NCI-H2171 treated with DMSO at 0.1 percent for 48 hours (cell line): ENCODE measurements around the gene MTMR6.
A peak's percentile ranks its signal among the peaks of the same experiment; 100 is the strongest.

Experiments used
- DNase-seq: peaks from one replicate; lab custom pipeline; 2025; lab: John Stamatoyannopoulos, UW

The MTMR6 gene

DNA sequence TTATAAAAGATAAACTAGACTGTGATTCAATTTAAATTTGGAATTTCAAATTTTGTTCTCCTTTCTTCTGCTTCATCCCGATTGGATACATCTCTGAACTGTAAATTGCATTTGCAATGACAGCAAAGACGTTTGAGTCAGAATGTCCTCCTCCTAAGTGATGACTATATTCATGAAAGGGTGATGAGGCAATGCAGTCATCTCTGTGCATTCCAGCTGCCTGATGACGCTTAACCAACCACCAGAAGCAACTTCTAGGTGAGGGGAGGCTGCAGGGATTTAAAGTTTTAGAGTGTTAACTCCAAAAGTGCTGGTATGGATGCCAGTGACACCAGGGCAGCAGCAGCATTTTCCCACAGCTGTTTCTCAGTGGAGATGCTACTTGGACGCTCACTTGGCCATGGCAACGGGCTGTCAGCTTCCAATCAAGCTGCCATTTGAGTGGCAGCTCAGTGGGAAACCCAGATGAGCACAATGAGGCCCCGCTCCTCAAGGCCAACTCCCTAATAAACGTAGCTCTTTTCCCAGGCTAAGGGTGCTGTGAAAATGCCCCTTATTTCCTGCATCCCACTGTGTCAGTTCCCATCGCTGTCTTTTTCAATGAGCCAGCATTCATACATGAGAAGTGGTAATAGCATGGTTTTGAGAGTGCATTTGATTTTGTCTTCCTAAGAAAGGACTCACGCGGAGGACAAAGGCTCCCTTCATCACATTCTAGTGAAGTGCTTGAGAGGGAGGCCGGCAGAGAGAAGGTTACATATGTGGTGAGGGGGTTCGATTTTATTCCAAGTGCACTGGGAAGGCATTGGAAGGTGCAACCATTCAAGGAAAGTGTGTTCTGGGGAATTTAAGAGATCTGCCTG lies 70.0 kb downstream of the MTMR6 start:
- DNase-seq = no peak

DNA sequence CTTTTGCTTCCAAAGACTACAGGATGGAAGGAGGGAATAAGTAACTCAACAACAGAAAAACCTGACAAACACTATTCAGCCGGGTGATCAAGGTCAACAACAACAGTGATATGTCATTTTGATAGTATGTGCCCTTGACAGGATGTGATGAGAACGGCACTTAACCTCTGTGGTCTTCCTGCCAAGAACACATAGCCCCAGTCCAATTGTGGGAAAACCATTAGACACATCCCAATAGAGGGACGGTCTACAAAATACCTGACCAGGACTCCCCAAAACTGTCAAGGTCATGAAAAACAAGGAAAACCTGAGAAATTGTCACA lies 72.1 kb downstream of the MTMR6 start:
- no peak for DNase-seq

DNA sequence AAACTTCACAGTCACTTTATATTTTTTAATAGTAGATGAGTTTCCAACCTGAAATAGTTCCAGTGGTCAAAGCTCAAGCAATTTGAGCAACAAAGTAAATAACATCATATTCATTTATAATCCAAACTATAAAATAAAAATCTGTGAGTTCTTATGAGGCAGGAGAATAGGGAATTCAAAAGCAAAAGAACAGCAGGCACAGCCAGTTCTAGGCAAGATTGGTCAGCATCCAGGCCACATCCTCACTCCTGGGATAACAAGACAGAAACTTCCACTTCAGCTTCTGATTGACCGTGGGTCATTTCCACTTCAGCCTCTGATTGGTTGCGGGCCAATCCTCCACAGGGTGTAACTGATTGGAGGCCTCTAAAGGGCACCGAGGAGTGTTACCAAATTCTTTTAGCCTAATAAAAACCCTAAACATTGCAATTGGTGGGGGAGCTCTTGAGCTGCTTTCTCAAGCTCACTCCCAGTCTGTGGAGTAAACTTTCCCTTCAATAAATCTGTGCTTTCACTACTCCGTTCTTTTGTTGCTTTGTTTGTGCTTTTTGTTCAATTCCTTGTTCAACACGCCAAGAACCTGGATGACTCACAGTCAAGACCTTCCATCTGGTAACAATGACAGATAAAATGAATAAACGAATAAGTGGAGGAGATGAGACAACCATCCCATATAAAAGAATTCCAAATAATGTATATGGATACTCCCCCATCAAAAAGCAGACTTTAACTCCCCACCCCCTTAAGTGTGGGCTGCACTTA lies 72.6 kb downstream of the MTMR6 start:
- DNase-seq = no peak

DNA sequence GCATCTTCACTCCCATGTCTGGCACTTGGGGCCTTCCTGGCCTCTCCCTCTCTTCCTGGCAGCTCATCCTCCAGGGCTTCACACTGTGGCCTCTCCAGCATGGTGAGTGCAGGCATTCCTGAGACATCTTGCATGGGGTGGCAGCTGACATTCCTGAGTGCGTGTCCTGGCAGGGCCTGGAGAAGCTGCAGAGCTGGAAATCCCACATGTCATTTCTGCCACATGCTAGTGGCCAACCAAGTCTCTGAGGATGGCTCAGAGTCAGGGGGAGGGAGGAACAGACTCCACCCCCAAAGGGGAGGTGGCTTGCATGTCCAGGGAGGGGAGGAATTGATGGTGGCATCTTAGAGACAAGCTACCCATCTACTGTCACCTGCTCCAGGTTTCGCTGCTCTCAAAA lies 73.6 kb downstream of the MTMR6 start:
- DNase-seq = no peak

DNA sequence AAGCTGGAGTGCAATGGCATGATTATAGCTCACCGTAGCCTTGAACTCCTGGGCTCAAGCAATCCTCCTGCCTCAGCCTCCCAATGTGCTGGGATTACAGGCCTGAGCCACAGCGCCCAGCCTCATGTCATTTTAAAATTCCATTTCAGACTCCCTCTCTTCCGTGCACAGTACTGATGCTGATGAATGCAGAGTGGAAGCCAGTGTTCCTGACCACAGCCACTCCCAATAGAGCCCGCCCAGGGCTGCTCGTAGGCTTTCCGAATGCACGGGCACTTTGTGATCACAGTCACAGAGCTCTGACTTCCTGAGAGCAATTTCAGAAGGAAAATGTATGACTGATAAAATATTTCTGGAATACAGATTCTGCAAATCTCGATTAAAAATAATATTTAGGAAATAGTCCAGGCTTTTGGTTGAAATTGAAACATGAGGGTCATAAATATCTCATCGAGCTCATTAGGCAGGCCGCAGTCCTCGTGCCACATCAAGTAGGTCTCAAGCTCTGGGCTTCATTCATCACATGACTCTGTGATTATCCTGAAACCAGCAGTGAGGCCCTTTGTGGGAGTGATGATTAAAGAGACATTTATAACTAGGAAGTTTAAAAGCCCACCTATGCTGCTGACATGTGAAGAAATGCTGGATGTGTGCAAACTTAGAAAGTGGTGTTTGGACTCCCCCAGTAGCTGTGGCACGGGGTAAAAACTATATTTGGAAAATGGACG lies 76.3 kb downstream of the MTMR6 start:
- DNase-seq = no peak

DNA sequence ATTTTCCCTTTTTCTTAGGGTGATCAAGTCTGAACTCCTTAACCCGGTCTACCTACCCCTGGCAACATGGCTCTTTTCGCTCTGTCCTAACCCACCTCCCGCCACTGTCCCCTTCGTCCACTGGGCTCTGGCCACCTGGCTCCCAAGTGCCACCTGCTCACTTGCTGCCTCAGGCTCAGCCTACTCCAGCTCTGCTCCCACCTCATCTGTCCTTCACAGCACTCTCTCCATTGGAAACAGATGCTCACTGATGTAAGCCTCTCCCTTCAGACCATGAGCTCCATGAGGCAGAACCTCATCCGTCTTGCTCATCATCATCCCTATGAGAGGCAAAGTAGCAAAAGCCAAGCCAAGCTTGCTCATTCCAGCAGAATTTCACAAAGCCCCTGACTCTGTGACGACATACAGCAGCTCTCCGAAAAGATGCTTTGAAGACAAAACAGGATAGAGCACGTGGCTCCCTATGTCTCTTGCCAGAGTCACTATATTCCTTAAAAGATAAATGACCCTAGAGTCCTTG lies 79.9 kb downstream of the MTMR6 start:
- no peak for DNase-seq

DNA sequence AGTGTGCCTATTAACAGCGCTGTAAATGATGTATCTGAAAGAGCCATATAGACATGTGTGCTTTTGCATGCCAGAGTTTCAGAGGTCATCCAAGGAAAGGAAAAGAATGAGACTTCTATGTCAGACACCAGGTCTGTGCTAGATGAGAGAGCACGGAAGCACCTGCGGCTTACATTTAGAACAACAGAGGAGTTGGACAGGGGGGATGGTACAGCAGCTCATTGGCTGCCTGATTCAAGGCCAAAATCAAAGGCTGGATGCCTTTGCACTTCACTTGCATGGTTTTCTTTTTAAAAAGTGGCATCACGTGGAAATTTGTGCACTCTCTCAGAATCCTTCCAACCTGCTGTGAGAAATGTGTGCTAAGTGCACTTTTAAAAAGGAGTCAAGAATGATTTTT lies 82.4 kb downstream of the MTMR6 start:
- DNase-seq = no peak

DNA sequence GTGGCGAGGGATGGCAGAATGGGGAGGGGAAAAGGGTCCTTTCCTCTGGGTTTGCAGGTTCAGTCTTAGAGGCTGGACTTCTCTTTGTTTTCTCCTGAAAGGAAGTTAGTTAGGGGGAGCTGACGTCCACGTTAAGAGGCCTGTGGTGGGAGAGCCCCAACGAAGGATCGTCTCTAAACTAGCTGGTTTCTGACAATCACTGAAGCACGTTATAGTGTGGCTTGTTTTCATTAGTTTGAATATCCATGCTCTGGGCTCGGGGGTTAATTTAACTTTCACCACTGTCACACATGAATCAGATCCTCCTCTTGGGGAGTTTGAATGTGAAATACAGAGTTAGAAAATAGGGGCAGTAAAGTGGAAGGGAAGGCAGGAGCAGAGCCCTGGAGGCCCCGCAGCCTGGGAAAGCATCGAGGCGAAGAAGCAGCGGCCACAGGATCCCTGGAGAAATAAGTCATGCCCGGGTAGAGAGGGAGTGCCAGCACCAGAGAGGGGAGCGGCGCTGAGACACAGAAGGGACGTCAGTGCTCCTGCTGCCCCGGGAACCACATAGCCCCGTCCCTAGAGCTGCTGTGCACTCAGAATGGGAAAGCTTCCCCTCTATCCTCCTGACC lies 84.1 kb downstream of the MTMR6 start:
- DNase-seq = peak; percentile 36

DNA sequence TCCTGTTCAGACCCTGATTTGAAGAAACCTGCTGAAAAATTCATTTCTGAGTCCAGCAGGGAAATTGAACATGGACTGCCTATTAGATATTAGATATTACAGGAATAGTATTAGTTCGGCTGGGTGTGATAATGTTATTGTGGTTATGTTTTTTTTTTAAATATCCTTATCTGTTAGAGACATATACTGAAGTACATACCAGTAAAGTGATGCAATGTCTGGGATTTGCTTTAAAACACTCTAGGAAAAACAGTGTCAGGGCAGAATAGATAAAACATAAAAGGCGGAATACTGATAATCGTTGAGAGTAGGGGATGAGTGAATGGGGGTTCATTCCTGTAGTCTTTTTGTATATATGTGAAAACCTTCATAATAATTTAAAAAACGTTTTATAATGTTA lies 86.5 kb downstream of the MTMR6 start:
- DNase-seq = no peak

DNA sequence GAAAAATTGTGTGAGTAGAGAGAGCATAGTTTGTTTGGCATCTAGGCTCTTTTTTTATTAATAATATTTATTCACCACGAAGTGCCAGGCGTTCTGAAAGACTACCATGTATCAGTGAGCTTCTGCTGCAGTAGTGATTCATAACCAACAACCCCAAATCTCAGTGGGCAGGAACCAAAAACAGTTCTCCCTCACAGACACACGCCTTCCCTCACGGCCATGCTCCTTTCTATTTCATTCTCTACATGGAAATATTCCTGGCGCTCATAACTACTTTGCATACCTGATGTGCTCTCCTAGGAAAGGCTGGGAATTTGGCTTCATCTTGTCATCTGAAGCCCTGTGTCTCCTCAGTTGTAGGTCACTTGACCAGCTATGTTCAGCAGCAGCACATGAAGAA lies 88.6 kb downstream of the MTMR6 start:
- DNase-seq = no peak

DNA sequence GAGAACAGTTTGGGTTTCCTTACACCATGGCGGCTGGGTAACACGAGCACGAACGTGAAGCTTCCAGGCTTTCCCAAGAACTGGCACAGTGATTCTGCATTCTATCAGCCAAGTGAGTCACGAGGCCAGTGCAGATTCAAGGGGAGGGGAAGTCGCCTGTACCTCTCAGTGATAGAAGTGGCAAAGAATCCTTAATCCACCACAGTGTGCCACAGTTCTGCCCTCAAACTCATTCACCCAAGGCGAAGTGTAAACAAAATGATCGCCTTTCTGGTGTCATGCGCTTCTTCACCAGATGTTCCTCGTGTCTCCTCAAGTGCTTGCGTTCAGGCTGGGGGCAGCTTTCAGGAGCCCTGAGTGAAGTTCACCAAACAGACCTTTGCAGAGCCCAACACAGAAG lies 90.3 kb downstream of the MTMR6 start:
- peak; percentile 1 for DNase-seq
